Measurements from ENCODE around the gene NDRG2.

Gene NDRG2

DNA sequence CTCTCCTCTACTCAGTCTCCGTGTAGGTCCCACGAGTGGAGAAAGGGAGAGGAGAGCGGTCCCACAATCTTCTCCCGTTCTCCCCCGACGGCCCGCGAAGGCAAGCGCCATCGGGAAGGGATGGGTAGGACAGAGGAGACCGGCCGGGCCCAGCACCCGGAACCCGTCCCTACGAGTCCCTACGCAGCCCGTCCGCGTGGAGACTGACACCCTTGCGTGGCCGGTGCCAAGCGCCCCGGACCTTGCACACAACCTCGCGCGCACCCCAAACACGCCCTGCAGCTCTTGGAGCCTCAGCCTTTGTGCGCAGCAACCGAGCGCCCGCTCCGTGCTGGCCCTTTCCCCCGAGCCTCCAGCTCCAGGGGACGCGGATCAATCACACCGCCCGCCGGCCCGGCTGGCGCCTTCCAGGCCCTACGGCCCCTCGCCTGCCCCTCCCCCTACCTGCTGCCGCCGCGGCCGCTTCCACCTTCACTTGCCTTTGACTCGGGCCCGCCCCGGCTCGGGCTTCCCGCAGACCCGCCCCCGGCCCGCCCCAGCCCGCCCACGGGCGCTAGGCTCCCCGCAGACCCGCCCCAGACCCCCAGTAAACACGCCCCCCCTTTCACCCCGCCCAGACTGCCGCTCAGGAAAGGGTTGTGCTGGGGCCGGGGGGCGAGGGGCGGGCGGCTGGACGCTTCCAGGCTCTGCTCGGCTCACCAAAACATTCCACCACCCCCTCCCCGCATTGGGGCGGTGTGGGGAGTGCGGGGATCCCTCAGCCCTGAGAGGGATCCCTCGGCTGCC is at the start of gene NDRG2:
Gene NDRG2 (minus strand): TSS at position 477 of the 786 bp plus-strand sequence. CDS start 1,746 bp downstream, outside the sequence.
- peaks cover 34% of the 10 kb centered on the region for H3K27me3 Mint-ChIP-seq (ENCODE audit: low read depth, poor library complexity)
- H3K4me1 Mint-ChIP-seq, result peaks cover 45% of the 10 kb centered on the region
- peaks cover 22% of the 10 kb centered on the region for H3K36me3 Mint-ChIP-seq (ENCODE audit: low read depth)
- H3K4me3 Mint-ChIP-seq, result peak within 1 kb of the TSS; percentile 87
- DNase-seq, result peak; percentile 94
- TF ChIP-seq, protein P1, sequence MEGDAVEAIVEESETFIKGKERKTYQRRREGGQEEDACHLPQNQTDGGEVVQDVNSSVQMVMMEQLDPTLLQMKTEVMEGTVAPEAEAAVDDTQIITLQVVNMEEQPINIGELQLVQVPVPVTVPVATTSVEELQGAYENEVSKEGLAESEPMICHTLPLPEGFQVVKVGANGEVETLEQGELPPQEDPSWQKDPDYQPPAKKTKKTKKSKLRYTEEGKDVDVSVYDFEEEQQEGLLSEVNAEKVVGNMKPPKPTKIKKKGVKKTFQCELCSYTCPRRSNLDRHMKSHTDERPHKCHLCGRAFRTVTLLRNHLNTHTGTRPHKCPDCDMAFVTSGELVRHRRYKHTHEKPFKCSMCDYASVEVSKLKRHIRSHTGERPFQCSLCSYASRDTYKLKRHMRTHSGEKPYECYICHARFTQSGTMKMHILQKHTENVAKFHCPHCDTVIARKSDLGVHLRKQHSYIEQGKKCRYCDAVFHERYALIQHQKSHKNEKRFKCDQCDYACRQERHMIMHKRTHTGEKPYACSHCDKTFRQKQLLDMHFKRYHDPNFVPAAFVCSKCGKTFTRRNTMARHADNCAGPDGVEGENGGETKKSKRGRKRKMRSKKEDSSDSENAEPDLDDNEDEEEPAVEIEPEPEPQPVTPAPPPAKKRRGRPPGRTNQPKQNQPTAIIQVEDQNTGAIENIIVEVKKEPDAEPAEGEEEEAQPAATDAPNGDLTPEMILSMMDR (IDR thresholded peaks at IDR 0.05), result no peak
- H3K9me3 Mint-ChIP-seq, result no peaks in the 10 kb centered on the region
- peak within 1 kb of the TSS; percentile 89 for H3K27ac Mint-ChIP-seq

DNA sequence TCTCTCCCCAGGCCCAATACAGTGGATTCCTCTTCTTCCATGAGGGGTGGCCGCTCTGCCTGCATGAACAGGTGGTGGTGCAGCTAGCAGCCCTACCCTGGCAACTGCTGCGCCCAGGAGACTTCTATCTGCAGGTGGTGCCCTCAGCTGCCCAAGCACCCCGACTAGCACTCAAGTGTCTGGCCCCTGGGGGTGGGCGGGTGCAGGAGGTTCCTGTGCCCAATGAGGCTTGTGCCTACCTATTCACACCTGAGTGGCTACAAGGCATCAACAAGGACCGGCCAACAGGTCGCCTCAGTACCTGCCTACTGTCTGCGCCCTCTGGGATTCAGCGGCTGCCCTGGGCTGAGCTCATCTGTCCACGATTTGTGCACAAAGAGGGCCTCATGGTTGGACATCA is 49.1 kb upstream of the NDRG2 start:
- no peak overlapping the region for H3K27ac Mint-ChIP-seq
- H3K4me3 Mint-ChIP-seq, result no peak overlapping the region
- no peak for DNase-seq
- TF ChIP-seq, protein P1 (IDR thresholded peaks at IDR 0.05), result no peak
- H3K27me3 Mint-ChIP-seq (ENCODE audit: low read depth, poor library complexity), result peaks cover 3% of the 10 kb centered on the region
- peaks cover 42% of the 10 kb centered on the region for H3K4me1 Mint-ChIP-seq
- H3K9me3 Mint-ChIP-seq, result no peaks in the 10 kb centered on the region
- H3K36me3 Mint-ChIP-seq (ENCODE audit: low read depth), result peaks cover 46% of the 10 kb centered on the region

DNA sequence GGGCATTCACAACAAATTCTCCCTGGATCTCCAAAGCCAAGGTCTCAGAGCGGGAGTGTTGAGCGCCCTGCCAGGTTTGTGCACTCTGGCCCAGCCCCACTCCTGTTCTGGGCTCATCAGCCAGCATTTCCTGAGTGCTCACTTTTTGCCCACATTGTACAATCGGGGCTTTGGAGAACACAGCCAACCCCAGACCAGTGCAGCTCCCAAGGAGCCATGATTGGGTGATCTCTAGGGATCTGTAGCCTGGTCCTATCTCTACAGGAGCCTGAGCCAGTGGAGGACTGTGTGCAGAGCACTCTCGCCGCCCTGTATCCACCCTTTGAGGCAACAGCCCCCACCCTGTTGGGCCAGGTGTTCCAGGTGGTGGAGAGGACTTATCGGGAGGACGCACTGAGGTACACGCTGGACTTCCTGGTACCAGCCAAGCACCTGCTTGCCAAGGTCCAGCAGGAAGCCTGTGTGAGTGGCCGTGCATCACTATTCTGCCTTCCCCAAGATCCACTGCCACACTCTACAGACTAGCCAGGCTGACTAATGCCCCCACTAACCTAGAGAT is 48.0 kb upstream of the NDRG2 start:
- Mint-ChIP-seq H3K4me1 (peaks cover 50% of the 10 kb centered on the region), H3K27me3 (ENCODE audit: low read depth, poor library complexity) (peaks cover 3% of the 10 kb centered on the region), H3K36me3 (ENCODE audit: low read depth) (peaks cover 42% of the 10 kb centered on the region), H3K9me3 (no peaks in the 10 kb centered on the region), H3K4me3 (peak overlapping the region; percentile 94), H3K27ac (peak overlapping the region; percentile 99)
- no peak for DNase-seq
- TF ChIP-seq, protein P1 (IDR thresholded peaks at IDR 0.05), result no peak

DNA sequence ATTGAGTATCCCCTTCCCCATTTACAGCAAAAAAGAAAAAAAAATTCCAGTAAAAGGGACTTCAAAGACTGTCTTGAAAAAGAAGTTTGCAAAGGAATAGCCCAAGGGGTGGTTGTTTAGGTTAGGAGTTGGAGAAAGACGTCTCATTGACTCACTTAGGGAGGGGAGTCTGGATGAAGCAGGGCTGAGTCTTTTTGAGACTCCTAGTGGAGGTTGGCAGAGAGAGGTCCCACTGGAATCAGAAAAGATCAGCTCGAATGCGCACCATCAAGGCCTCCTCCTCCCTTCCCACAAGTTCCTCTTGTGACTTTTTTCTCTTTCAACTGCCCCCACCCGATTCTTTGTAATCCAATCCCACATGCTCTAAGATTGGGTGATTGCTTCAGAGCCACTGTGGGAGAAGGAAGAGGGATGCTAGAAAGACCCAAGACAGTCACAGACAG is 47.2 kb upstream of the NDRG2 start:
- peaks cover 56% of the 10 kb centered on the region for H3K4me1 Mint-ChIP-seq
- H3K27me3 Mint-ChIP-seq (ENCODE audit: low read depth, poor library complexity), result no peaks in the 10 kb centered on the region
- H3K9me3 Mint-ChIP-seq, result no peaks in the 10 kb centered on the region
- DNase-seq, result no peak
- H3K27ac Mint-ChIP-seq, result peak overlapping the region; percentile 99
- TF ChIP-seq, protein P1 (IDR thresholded peaks at IDR 0.05), result no peak
- H3K4me3 Mint-ChIP-seq, result peak overlapping the region; percentile 94
- peaks cover 34% of the 10 kb centered on the region for H3K36me3 Mint-ChIP-seq (ENCODE audit: low read depth)

DNA sequence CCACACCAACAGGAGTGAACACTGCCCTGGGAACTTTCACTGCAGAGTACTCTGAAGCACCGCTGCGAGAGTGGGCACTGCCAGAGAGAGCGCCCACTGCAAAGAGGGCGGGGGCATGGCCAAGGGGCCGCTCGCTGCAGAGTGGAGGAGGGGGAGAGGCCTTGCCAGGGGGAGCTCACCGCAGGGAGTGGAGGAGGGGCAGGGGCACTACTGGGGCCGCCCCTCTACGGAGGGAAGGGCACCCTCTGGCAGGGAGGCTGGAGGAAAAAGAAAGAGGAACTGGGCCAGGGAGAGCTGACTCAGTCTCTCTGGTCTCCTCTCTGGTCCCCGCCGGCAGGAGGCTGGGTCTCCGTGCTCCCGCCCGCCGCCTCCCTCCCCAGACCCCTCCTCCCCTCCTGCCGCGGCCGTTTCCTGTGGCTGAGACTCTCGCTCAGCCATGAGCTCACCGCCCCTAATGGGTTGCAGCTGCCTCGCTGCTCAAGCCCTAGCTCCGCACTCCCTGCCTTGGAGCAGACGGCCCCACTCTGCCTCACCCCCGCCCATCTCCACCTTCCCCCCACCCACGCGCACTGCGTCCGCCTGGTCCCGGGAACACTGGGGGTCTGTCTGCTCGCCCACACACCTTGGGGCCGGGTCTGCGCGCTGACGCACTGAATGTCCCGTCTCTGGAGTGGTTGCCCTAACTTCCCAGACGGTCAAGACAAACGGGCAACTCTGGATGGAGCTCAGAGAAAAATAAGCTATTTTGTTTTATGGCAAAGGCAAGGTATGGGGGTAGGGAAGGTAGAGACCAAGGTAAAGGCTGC is 46.6 kb upstream of the NDRG2 start:
- Mint-ChIP-seq H3K9me3 (no peaks in the 10 kb centered on the region), H3K36me3 (ENCODE audit: low read depth) (peaks cover 28% of the 10 kb centered on the region)
- TF ChIP-seq, protein P1 (IDR thresholded peaks at IDR 0.05), result no peak

More for the DNA sequence above, 46.6 kb upstream of the NDRG2 start:
- Mint-ChIP-seq H3K27ac (peak overlapping the region; percentile 99), H3K4me3 (peak overlapping the region; percentile 94), H3K27me3 (ENCODE audit: low read depth, poor library complexity) (no peaks in the 10 kb centered on the region), H3K4me1 (peaks cover 61% of the 10 kb centered on the region)
- DNase-seq, result peak; percentile 76
